ENCODE results near the gene TIMP4.

GRCh38 chr3:12165909-12166308 is 7.2 kb upstream of the TIMP4 start:
- no peak for TF ChIP-seq EZH2 (IDR thresholded peaks at IDR 0.05; ENCODE audit: borderline replicate concordance, insufficient read depth, low read depth, low read length, poor library complexity, severe bottlenecking)
- TF ChIP-seq, protein P1, sequence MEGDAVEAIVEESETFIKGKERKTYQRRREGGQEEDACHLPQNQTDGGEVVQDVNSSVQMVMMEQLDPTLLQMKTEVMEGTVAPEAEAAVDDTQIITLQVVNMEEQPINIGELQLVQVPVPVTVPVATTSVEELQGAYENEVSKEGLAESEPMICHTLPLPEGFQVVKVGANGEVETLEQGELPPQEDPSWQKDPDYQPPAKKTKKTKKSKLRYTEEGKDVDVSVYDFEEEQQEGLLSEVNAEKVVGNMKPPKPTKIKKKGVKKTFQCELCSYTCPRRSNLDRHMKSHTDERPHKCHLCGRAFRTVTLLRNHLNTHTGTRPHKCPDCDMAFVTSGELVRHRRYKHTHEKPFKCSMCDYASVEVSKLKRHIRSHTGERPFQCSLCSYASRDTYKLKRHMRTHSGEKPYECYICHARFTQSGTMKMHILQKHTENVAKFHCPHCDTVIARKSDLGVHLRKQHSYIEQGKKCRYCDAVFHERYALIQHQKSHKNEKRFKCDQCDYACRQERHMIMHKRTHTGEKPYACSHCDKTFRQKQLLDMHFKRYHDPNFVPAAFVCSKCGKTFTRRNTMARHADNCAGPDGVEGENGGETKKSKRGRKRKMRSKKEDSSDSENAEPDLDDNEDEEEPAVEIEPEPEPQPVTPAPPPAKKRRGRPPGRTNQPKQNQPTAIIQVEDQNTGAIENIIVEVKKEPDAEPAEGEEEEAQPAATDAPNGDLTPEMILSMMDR (IDR thresholded peaks at IDR 0.05), result no peak
